Naive thymus-derived CD8-positive, alpha-beta T cell (primary cell): ENCODE results near the gene RNF157. TPM values are rescaled to one million over a fixed set of nuclear protein-coding genes. Genes with fewer than 3 reads are reported as not detected.
A peak's percentile ranks its signal among the peaks of the same experiment; 100 is the strongest.
"Not testable (repeated sequence)": the region's sequence is repeated elsewhere in the genome, so short reads cannot be mapped to it uniquely, and the experiment has no call there.

Experiments used
- ATAC-seq, 2 donors: fragments of 150-1000 bp; cut with Tn5 transposase in 1 of 2; sonication (Bioruptor Pico), chemical (Tn5 transposase) in 1 of 2; 1 replicate in 1 of 2; 2 replicates in 1 of 2; pipeline ENCODE4 v1.10.0; 2021; ENCODE audit warnings: mild to moderate bottlenecking in 2 of 2, moderate library complexity in 2 of 2
- POLR2A ChIA-PET: fragments of 350-600 bp; sonication (Branson Sonifier 250); formaldehyde crosslinking; loops from one replicate; lab custom pipeline; 2021; ENCODE audit warnings: antibody characterized with exemption; lab: Charles Lee
- DNase-seq, 10 donors: peaks; one replicate each; pipeline versions ENCODE4 v3.0.0 to v3.0.0-alpha.2; 2020 to 2022
- H3K27ac Mint-ChIP-seq, 10 donors: one replicate each; pipeline ENCODE4 v1.8.0; 2020 to 2022; ENCODE audit warnings: mild to moderate bottlenecking in 10 of 10, mixed read lengths in 10 of 10, moderate library complexity in 4 of 10, inconsistent platforms in 1 of 10
- H3K27me3 Mint-ChIP-seq, 5 donors: one replicate each; pipeline ENCODE4 v1.8.0; 2021 to 2022; ENCODE audit warnings: mixed read lengths in 5 of 5
- H3K36me3 Mint-ChIP-seq, 3 donors: one replicate each; pipeline ENCODE4 v1.8.0; 2020 to 2022; ENCODE audit warnings: mixed read lengths in 3 of 3, mild to moderate bottlenecking in 2 of 3, inconsistent platforms in 1 of 3
- H3K4me1 Mint-ChIP-seq, 4 donors: one replicate each; pipeline ENCODE4 v1.8.0; 2021 to 2022; ENCODE audit warnings: mixed read lengths in 4 of 4
- H3K4me3 Mint-ChIP-seq, 10 donors: one replicate each; pipeline ENCODE4 v1.8.0; 2020 to 2022; ENCODE audit warnings: mild to moderate bottlenecking in 10 of 10, mixed read lengths in 10 of 10, moderate library complexity in 6 of 10, inconsistent platforms in 1 of 10
- H3K9me3 Mint-ChIP-seq, 9 donors: one replicate each; pipeline ENCODE4 v1.8.0; 2020 to 2022; ENCODE audit warnings: mixed read lengths in 9 of 9, mild to moderate bottlenecking in 3 of 9, inconsistent platforms in 1 of 9, moderate library complexity in 1 of 9
- polyA plus RNA-seq, 3 donors: library from polyadenylated mRNA; unstranded; fragments of 300-500 nt; fragmentation: Illumina TruSeq; gene quantifications; one replicate each; pipeline ENCODE4 v1.2.3, GENCODE V29; 2021
- total RNA-seq, 8 experiments: library from RNA in 2 of 8; stranded (reverse) in 2 of 8; gene quantifications; one replicate each; pipeline ENCODE4 v1.2.3 and lab custom pipeline; 2021 to 2026

Gene RNF157
- total and polyA plus RNA-seq, 5 experiments from 2014 or later, result 4.9 to 46.4 (median 29.4) TPM

DNA sequence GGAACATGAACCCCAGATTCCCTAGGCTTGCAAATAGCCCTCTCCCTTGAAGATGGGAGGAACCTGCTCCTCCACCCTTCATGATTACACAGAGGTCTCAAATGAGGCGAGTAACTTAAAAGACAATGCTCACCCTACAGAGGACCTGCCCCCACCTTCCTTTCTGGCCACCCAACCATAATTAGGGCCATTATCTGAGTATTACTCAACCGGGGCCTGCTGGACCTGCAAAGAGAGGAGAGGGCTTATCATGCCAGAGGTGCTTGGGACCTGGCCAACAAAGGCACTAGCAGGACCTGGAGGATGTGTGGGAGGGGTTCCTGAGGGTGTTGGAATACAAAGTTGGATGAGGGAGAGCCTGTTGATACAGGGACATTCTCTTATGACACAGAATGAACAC, 42.4 kb downstream of the RNF157 start:
- Mint-ChIP-seq H3K36me3 (peaks cover 5 to 19% (median 9%) of the 10 kb centered on the region in 3 donors), H3K27me3 (no peaks in the 10 kb centered on the region), H3K9me3 (no peaks in the 10 kb centered on the region), H3K4me1 (peaks cover 52 to 92% (median 89%) of the 10 kb centered on the region in 4 donors), H3K4me3 (peak overlapping the region in 8 of 10 donors; percentile 19 to 76 (median 53)), H3K27ac (peak overlapping the region; percentile 83 to 98 (median 95))
- ATAC-seq (no peak), DNase-seq (no peak)
- POLR2A ChIA-PET, result interaction anchor here (1.1 to 2.0 kb wide), 5 partner anchors 16 to 74 kb away, joined by 3 to 14 read pairs (median 4); partner anchors contain the start of gene UBALD2

DNA sequence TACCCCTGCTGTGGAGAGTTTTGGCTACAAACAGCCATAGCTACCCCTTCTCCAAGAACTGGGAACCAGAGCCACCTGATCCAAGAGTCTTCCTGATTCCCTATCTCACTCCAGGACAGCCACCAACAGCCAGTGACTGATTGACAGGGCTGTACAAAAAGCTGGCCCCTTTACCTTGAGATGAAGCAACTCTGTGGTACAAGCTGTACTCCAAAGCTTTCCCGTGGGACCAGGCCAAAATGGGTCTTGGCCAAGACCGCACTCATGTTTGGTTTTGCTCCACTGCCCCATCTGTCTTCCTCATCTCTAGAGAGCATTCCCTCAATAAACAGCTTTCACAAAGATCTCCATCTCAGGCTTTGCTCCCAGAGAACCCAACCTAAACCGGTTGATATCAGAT, 43.6 kb downstream of the RNF157 start:
- peaks cover 54 to 92% (median 90%) of the 10 kb centered on the region in 4 donors for H3K4me1 Mint-ChIP-seq
- POLR2A ChIA-PET, result interaction anchor here (1.0 to 2.0 kb wide), 8 partner anchors 9 to 77 kb away, joined by 4 to 12 read pairs (median 4); partner anchors contain the start of gene UBALD2
- ATAC-seq (no peak), DNase-seq (no peak)
- no peaks in the 10 kb centered on the region for H3K27me3 Mint-ChIP-seq
- H3K4me3 Mint-ChIP-seq, result peak overlapping the region in 5 of 10 donors; percentile 10 to 66 (median 55)
- H3K36me3 Mint-ChIP-seq, result peaks cover 5 to 19% (median 9%) of the 10 kb centered on the region in 3 donors
- H3K9me3 Mint-ChIP-seq, result no peaks in the 10 kb centered on the region
- peak overlapping the region; percentile 28 to 98 (median 83) for H3K27ac Mint-ChIP-seq

DNA sequence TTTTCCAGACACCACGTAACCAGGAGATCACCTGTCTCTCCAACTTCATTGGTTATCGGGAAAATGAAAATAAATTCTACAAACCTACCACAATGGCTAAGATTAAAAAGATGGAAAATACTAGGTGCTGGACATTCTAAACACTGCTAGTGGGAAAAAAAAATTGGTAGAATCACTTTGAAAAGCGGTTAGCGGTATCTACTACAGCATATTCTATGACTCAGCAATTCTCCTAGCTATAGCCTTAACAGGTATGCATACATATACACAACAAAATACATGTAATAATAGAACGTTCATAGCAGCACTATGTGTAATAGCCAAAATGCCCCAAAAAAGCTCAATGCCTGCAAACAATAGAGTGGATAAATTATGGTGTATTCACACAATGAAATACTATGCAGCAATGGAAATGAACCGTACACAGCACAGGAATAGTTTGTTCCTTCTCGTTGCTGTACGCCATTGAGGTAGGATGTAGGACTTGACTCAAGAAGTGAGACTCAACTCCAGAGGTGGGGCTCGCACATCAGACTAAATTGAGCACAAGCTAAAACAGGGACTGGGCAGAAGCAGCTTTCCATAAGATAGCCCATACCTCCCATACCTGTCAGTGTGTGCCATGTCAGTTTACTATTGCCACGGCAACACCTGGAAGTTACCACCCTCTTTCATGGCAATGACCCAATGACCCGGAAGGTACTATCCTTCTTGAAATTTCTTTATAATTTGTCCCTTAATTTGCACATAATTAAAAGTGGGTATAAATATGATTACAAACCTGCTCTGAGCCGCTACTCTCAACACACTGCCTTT, 44.8 kb downstream of the RNF157 start:
- Mint-ChIP-seq H3K9me3 (no peaks in the 10 kb centered on the region), H3K4me3 (peak overlapping the region in 5 of 10 donors; percentile 31 to 62 (median 55)), H3K27ac (peak overlapping the region; percentile 72 to 99 (median 92)), H3K27me3 (no peaks in the 10 kb centered on the region), H3K4me1 (peaks cover 51 to 91% (median 87%) of the 10 kb centered on the region in 4 donors), H3K36me3 (peaks cover 5 to 17% (median 9%) of the 10 kb centered on the region in 3 donors)
- POLR2A ChIA-PET, result interaction anchor here (0.7 to 2.0 kb wide), 11 partner anchors 10 to 79 kb away, joined by 3 to 12 read pairs (median 4); partner anchors contain the start of gene UBALD2
- no peak for ATAC-seq
- DNase-seq, result no peak

DNA sequence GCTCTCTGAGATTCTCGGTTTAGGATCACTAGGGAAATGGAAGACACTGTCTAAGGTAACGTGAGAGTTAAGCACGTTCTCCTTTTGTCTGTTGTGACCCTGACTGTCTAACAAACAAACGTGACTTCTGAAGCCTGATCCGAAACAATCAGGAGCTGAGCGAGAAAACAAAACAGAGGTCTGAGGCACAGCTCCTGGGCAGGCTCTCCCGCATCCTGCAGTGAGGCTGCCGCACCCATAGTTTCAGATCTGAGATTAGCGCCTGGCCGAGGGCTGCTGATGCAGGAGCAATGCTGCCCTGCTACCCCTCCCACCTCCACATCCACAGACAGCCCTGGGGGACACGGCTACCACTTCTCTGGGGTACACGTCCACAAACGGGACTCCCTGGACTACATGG, 46.7 kb downstream of the RNF157 start:
- H3K36me3 Mint-ChIP-seq, result peaks cover 4 to 8% (median 5%) of the 10 kb centered on the region in 3 donors
- peak in 2 of 10 donors; percentile 13 to 32 for DNase-seq
- H3K27me3 Mint-ChIP-seq, result no peaks in the 10 kb centered on the region
- peaks cover 46 to 89% (median 86%) of the 10 kb centered on the region in 4 donors for H3K4me1 Mint-ChIP-seq
- H3K9me3 Mint-ChIP-seq, result no peaks in the 10 kb centered on the region
- H3K27ac Mint-ChIP-seq, result peak overlapping the region; percentile 90 to 99 (median 96)
- ATAC-seq, result no peak
- peak overlapping the region; percentile 61 to 84 (median 78) for H3K4me3 Mint-ChIP-seq
- POLR2A ChIA-PET, result interaction anchor here (0.6 to 20.4 kb wide), 14 partner anchors 8 to 612 kb away, joined by 3 to 527 read pairs (median 8); partner anchors contain the start of gene UBALD2

DNA sequence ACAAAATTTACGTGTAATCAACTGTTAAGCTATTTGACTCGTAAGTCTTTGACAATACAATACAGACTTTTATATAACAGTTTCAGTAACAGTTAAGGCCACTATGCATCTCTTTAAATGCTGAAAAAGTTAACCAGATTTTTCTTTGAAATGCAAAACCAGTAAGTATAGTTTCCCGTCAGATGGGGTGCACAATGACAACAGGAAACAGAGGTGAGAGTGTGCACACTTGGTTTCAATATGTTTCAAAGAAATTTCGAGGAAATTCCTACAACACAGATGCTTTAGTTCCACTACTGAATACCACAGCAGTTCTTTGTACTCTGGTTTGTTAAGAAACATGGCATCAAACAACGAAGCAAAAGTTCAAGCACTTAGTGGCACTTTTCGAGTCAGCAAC, 48.4 kb downstream of the RNF157 start:
- peak; percentile 90 for ATAC-seq
- no peaks in the 10 kb centered on the region for H3K27me3 Mint-ChIP-seq
- peak in 9 of 10 donors; percentile 20 to 92 (median 69) for DNase-seq

DNA sequence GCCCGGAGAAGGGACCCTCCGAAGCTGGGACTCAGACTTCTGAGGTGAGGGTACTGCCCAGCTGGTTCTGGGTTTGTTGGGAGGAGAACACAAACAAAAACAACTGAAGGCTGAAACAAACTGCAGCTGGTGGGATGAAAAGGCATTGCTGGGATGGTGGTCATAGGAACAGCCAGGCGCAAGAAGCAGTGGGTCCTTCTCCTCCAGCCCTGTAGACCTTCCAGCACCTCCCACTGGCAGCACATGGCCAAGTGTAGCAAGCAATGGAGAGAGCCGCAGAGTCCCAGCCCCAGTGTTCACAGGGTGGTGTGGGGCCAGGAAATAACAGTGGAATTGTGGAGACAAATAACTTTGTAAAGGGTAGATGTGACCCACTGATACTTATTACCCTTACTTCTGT, 50.6 kb downstream of the RNF157 start:
- peak overlapping the region in 9 of 10 donors; percentile 44 to 83 (median 78) for H3K4me3 Mint-ChIP-seq
- no peaks in the 10 kb centered on the region for H3K9me3 Mint-ChIP-seq
- H3K27ac Mint-ChIP-seq, result peak overlapping the region; percentile 94 to 99 (median 97)
- peaks cover 41 to 78% (median 65%) of the 10 kb centered on the region in 4 donors for H3K4me1 Mint-ChIP-seq
- H3K36me3 Mint-ChIP-seq, result peaks cover 7 to 12% (median 10%) of the 10 kb centered on the region in 3 donors
- no peaks in the 10 kb centered on the region for H3K27me3 Mint-ChIP-seq
- no peak for ATAC-seq
- POLR2A ChIA-PET, result interaction anchor here (0.6 to 20.4 kb wide), 21 partner anchors 10 to 527 kb away, joined by 3 to 527 read pairs (median 4); partner anchors contain the start of gene UBALD2
- no peak for DNase-seq

More for the DNA sequence above, 48.4 kb downstream of the RNF157 start:
- H3K27ac Mint-ChIP-seq, result peak overlapping the region; percentile 90 to 99 (median 96)
- peaks cover 3 to 7% (median 7%) of the 10 kb centered on the region in 3 donors for H3K36me3 Mint-ChIP-seq
- POLR2A ChIA-PET, result interaction anchor here (0.6 to 20.4 kb wide), 16 partner anchors 8 to 560 kb away, joined by 3 to 527 read pairs (median 8); partner anchors contain the start of genes FOXJ1 and UBALD2
- peaks cover 43 to 84% (median 80%) of the 10 kb centered on the region in 4 donors for H3K4me1 Mint-ChIP-seq
- H3K4me3 Mint-ChIP-seq, result peak overlapping the region; percentile 56 to 84 (median 78)
- H3K9me3 Mint-ChIP-seq, result no peaks in the 10 kb centered on the region

DNA sequence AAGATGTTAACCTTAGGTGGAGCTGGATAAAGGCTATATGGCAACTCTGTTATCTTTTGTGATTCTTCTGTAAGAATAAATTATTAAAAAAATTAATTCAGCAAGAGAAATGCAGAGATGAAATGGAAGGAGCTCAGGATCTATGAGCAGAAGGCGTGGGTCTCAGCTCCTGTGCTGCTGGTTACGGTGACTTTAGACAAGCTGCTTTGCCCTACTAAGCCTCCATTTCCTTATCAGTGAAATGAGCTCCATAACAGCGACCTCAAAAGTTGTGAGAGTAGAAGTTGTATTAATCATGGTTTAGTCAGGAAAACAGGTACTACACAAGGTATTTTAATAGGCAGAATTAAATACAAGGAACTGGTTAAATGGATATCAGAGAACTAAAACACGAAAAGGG, 51.0 kb downstream of the RNF157 start:
- H3K9me3 Mint-ChIP-seq, result no peaks in the 10 kb centered on the region
- ATAC-seq, result no peak
- H3K36me3 Mint-ChIP-seq, result peaks cover 8 to 16% (median 15%) of the 10 kb centered on the region in 3 donors
- POLR2A ChIA-PET, result interaction anchor here (0.6 to 20.4 kb wide), 16 partner anchors 10 to 90 kb away, joined by 3 to 527 read pairs (median 4); partner anchors contain the start of gene UBALD2
- peaks cover 43 to 78% (median 65%) of the 10 kb centered on the region in 4 donors for H3K4me1 Mint-ChIP-seq
- H3K27ac Mint-ChIP-seq, result peak overlapping the region; percentile 94 to 99 (median 97)
- peak overlapping the region; percentile 44 to 83 (median 78) for H3K4me3 Mint-ChIP-seq
- DNase-seq, result no peak
- H3K27me3 Mint-ChIP-seq, result no peaks in the 10 kb centered on the region

DNA sequence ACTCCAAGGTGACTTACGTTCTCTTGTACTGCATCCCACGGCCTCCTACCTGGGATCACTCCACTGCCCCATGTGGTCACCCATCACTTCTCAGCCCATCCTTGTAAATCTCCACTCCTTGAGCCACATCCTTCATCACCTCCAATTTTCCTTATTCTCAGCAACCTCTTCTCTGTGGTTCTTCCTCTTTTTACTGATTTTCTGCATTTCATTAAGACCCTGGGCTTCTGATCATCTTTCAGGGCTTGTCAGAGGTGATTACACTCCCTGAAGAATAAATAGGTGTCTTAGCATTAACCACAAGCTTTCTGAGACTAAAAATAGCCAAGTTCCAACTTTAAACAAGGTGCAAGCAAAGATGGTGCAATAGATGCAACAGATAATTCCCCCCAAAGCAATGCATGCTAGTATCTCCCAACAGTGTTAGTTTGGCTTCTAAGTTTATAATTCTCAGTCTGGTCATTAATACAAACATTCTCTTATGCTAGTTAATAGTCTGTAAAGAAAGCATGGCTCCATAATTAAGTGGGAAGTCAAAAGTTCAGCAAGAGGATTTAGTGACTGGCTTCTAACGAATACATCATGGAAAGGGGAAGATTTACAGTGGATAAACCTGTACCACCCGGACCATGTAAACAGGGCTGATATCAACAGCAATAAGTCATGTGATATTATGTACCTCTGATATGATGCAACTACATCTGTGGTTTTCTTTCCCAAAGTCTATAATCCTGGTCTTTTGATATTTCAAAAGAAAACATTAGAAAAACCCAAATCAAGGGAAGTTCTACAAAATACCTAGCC, 51.9 kb downstream of the RNF157 start:
- Mint-ChIP-seq H3K36me3 (peaks cover 8 to 17% (median 16%) of the 10 kb centered on the region in 3 donors), H3K4me1 (peaks cover 37 to 71% (median 59%) of the 10 kb centered on the region in 4 donors), H3K9me3 (no peaks in the 10 kb centered on the region), H3K27me3 (no peaks in the 10 kb centered on the region), H3K4me3 (peak overlapping the region in 9 of 10 donors; percentile 0 to 79 (median 75)), H3K27ac (peak overlapping the region; percentile 91 to 99 (median 97))
- no peak for DNase-seq
- no peak for ATAC-seq
- POLR2A ChIA-PET, result interaction anchor here (0.9 to 20.4 kb wide), 14 partner anchors 9 to 91 kb away, joined by 3 to 527 read pairs (median 5); partner anchors contain the start of genes FOXJ1 and UBALD2

DNA sequence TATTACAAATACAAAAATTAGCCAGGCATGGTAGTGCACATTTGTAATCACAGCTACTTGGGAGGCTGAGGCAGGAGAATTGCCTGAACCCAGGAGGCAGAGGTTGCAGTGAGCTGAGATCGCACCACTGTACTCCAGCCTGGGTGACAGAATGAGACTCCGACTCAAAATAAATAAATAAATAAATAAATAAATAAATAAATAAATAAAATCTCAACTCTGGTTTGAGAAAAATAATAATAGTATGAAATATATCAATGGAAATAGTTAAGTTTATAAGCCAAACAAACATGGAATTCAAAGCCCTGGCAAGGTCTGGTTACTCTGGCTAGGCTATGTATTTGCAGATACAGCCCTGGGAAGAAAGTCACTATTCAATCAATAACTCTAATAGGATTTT, 53.5 kb downstream of the RNF157 start:
- H3K4me1 Mint-ChIP-seq, result peaks cover 26 to 63% (median 50%) of the 10 kb centered on the region in 4 donors
- H3K9me3 Mint-ChIP-seq, ATAC-seq, DNase-seq, H3K27me3 Mint-ChIP-seq, H3K4me3 Mint-ChIP-seq: not testable (repeated sequence)
- H3K27ac Mint-ChIP-seq, result peak overlapping the region in 9 of 10 donors; percentile 56 to 89 (median 77)
- peaks cover 8 to 17% (median 16%) of the 10 kb centered on the region in 3 donors for H3K36me3 Mint-ChIP-seq
- POLR2A ChIA-PET, result interaction anchor here (1.2 to 20.4 kb wide), 3 partner anchors 13 to 81 kb away, joined by 4 to 527 read pairs (median 4); partner anchors contain the start of gene UBALD2

DNA sequence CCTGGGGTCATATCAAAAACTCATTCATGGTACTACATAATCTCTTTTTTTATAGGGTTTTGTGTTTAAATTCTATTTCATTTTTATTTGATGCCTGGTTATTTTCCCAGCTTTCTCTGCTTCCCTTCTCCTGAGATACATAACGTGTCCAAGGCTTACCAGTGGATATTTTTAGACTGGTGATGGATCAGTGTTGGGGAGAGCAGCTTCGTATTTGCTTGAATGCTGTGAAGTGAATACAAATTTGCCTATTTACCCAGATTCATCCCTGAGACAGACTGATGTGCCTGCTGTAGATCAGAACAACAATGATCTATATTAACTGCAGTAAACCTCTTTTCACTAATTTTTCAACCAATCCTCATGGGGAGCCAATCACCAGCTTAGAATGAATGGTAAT, 56.0 kb downstream of the RNF157 start:
- Mint-ChIP-seq H3K9me3 (no peaks in the 10 kb centered on the region), H3K27me3 (no peaks in the 10 kb centered on the region), H3K4me1 (peaks cover 34 to 67% (median 60%) of the 10 kb centered on the region in 4 donors), H3K27ac (peak overlapping the region in 5 of 10 donors; percentile 22 to 91 (median 74)), H3K36me3 (peaks cover 6 to 16% (median 15%) of the 10 kb centered on the region in 3 donors), H3K4me3 (no peak overlapping the region)
- no peak for ATAC-seq
- DNase-seq, result no peak
- POLR2A ChIA-PET, result interaction anchor here (0.5 to 20.4 kb wide), 11 partner anchors 8 to 563 kb away, joined by 3 to 527 read pairs (median 4); partner anchors contain the start of genes FOXJ1 and UBALD2
